SH-SY5Y (cell line): Measurements from ENCODE around the gene NCOA1.

Source experiments
- GATA2 ChIP-seq: IDR thresholded peaks from 2 replicates; pipeline ENCODE4 v1.6.1; 2011; ENCODE audit warnings: mild to moderate bottlenecking, low read depth, low read length
- GATA3 ChIP-seq: IDR thresholded peaks from 2 replicates; pipeline ENCODE4 v1.6.1; 2011; ENCODE audit warnings: low read depth, mild to moderate bottlenecking, low read length, moderate library complexity

GRCh38 chr2:24682304-24682703 lies 191.2 kb downstream of the NCOA1 start:
- no peak for TF ChIP-seq GATA3
- TF ChIP-seq GATA2: no peak
